Prostate gland (tissue), 2 donors: ENCODE results near the gene LRBA.

Source experiments
- POLR2A ChIP-seq: fragments of 450-650 bp; IDR thresholded peaks from one replicate; pipeline ENCODE4 v1.6.1; 2016; ENCODE audit warnings: antibody characterized with exemption, mild to moderate bottlenecking
- POLR2AphosphoS5 ChIP-seq: sonication (generic); formaldehyde crosslinking; IDR thresholded peaks from one replicate; pipeline ENCODE4 v1.6.1; 2017; ENCODE audit warnings: antibody characterized with exemption
- TF ChIP-seq, protein P1 (sequence below), 4 experiments: fragments of 200-600 bp in 2 of 4; fragments of 450-650 bp in 2 of 4; sonication (generic) in 2 of 4; IDR thresholded peaks; 1 replicate in 3 of 4; 2 replicates in 1 of 4; pipeline ENCODE4 v1.5.1; 2016 to 2019; ENCODE audit warnings: antibody characterized with exemption in 4 of 4, mild to moderate bottlenecking in 2 of 4, moderate library complexity in 2 of 4

DNA sequence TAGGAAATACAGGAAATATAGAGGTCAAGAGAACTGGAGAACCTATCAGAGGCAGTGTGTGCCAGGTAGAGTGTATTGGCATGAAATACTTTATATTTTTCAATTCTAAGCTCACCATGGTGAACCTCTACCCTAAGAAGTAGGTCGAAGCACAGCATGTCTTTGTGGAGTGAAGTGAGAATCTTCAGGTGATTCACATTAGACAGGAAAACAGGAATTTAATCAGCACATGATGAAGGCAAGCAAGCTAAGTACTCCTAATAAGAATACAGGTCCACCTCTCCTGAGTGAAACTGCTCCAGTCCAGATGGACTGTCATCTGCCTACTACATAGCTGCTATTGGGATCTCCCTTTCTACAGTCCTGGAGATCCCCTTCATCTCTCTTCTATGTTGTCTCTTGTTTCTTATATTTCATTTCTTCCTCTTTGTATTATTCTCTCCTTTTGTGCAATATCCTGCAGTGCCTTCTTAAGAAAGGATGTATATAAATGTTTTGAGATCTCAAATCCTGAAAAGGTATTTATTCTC, 159.0 kb downstream of the LRBA start:
- TF ChIP-seq POLR2A (no peak), POLR2AphosphoS5 (no peak)
- TF ChIP-seq, protein P1, sequence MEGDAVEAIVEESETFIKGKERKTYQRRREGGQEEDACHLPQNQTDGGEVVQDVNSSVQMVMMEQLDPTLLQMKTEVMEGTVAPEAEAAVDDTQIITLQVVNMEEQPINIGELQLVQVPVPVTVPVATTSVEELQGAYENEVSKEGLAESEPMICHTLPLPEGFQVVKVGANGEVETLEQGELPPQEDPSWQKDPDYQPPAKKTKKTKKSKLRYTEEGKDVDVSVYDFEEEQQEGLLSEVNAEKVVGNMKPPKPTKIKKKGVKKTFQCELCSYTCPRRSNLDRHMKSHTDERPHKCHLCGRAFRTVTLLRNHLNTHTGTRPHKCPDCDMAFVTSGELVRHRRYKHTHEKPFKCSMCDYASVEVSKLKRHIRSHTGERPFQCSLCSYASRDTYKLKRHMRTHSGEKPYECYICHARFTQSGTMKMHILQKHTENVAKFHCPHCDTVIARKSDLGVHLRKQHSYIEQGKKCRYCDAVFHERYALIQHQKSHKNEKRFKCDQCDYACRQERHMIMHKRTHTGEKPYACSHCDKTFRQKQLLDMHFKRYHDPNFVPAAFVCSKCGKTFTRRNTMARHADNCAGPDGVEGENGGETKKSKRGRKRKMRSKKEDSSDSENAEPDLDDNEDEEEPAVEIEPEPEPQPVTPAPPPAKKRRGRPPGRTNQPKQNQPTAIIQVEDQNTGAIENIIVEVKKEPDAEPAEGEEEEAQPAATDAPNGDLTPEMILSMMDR (IDR thresholded peaks at IDR 0.05): no peak
